ENCODE results near the gene DRD1.

- TF ChIP-seq FOXP2 (optimal IDR thresholded peaks at IDR 0.05; ENCODE audit: control extremely low read depth, extremely low read length, insufficient read depth) (no peak), EZH2 (IDR thresholded peaks at IDR 0.05) (no peak)
These were observed 40.3 kb upstream of the DRD1 start for GRCh38 chr5:175484322-175484721.

All from SK-N-MC (cell line).